GM12878 (cell line): Measurements from ENCODE around the gene KRTAP10-10. TPM values are rescaled to one million over a fixed set of nuclear protein-coding genes. Genes with fewer than 3 reads are reported as not detected.

Experiments used
- ATAC-seq: fragments of 200-7000 bp; cut with Tn5 transposase; 3 replicates; pipeline ENCODE4 v1.9.1; 2020; ENCODE audit warnings: mild to moderate bottlenecking, moderate library complexity
- BruUV-seq: library from RNA; stranded (reverse); fragments of 400-500 nt; replicated peaks from 2 replicates; lab custom pipeline; 2021; lab: Mats Ljungman, UMichigan
- CTCF ChIA-PET: fragments of 300-600 bp; sonication (Branson Sonifier 250); formaldehyde crosslinking; extraction: SDS; loops from one replicate; lab custom pipeline; 2021; ENCODE audit warnings: inconsistent platforms; lab: Yijun Ruan, JAX
- POLR2A ChIA-PET: fragments of 350-600 bp; formaldehyde crosslinking; extraction: SDS; loops from one replicate; lab custom pipeline; 2021; ENCODE audit warnings: inconsistent platforms; lab: Charles Lee
- RAD21 ChIA-PET: fragments of 300-600 bp; sonication (Branson Sonifier 250); formaldehyde crosslinking; loops from one replicate; lab custom pipeline; 2023; ENCODE audit warnings: antibody characterized with exemption; ENCODE audit not compliant: unreplicated experiment; lab: Charles Lee
- SMC1A ChIA-PET: fragments of 300-600 bp; sonication (Branson Sonifier 250); formaldehyde crosslinking; loops from one replicate; lab custom pipeline; 2023; ENCODE audit not compliant: unreplicated experiment, uncharacterized antibody; lab: Charles Lee
- DNase-seq: peaks from one replicate; pipeline ENCODE4 v3.0.0-alpha.2; 2011; ENCODE audit warnings: low read depth, low spot score
- FAIRE-seq: peaks from 3 replicates; lab custom pipeline; 2011; peaks lifted over from hg19 to GRCh38; lab: Jason Lieb, UNC
- H2AFZ ChIP-seq: 2 replicates; pipeline ENCODE4 v1.6.0; 2011; ENCODE audit warnings: low read depth, low read length, control low read depth; ENCODE audit not compliant: control insufficient read depth
- H3K27ac ChIP-seq: 2 replicates; pipeline ENCODE4 v1.5.1; 2011; ENCODE audit warnings: control low read depth; ENCODE audit not compliant: control insufficient read depth, insufficient read depth
- H3K27me3 ChIP-seq, 2 experiments: replicated peaks in 1 of 2; 2 replicates each; pipeline versions ENCODE4 v1.6.0 to v1.6.1; 2011; ENCODE audit warnings: low read length in 1 of 2; ENCODE audit not compliant: control insufficient read depth in 2 of 2, insufficient read depth in 2 of 2
- H3K36me3 ChIP-seq, 2 experiments: 2 replicates each; pipeline ENCODE4 v1.5.1; 2011; ENCODE audit warnings: low read length in 1 of 2; ENCODE audit not compliant: control insufficient read depth in 2 of 2, insufficient read depth in 2 of 2
- H3K4me1 ChIP-seq: 2 replicates; pipeline ENCODE4 v1.6.1; 2011; ENCODE audit warnings: mild to moderate bottlenecking, low read length, moderate library complexity, mixed read lengths; ENCODE audit not compliant: control insufficient read depth, insufficient read depth
- H3K4me2 ChIP-seq: 2 replicates; pipeline ENCODE4 v1.6.0; 2011; ENCODE audit warnings: control low read depth; ENCODE audit not compliant: control insufficient read depth, insufficient read depth
- H3K4me3 ChIP-seq: fragments of 200-600 bp; sonication (generic); 2 replicates; pipeline ENCODE4 v1.5.1; 2016
- H3K79me2 ChIP-seq: 2 replicates; pipeline ENCODE4 v1.6.0; 2011; ENCODE audit warnings: low read length; ENCODE audit not compliant: control insufficient read depth, insufficient read depth
- H3K9ac ChIP-seq: 2 replicates; pipeline ENCODE4 v1.8.0; 2011; ENCODE audit warnings: low read length, control low read depth, mixed read lengths; ENCODE audit not compliant: control insufficient read depth, insufficient read depth
- H3K9me3 ChIP-seq: replicated peaks from 3 replicates; pipeline ENCODE4 v1.5.1; 2011; ENCODE audit warnings: mild to moderate bottlenecking, low read length; ENCODE audit not compliant: control insufficient read depth, insufficient read depth
- H4K20me1 ChIP-seq: 2 replicates; pipeline ENCODE4 v1.6.0; 2011; ENCODE audit not compliant: control insufficient read depth, insufficient read depth
- ETV6 ChIP-seq, 2 experiments: fragments of 450-650 bp in 1 of 2; IDR thresholded peaks in 1 of 2; conservative IDR thresholded peaks in 1 of 2; 2 replicates each; pipeline ENCODE4 v1.6.1; 2014; ENCODE audit warnings: antibody characterized with exemption in 1 of 2, borderline replicate concordance in 1 of 2, low read depth in 1 of 2, mild to moderate bottlenecking in 1 of 2, moderate library complexity in 1 of 2
- EZH2 ChIP-seq: IDR thresholded peaks from 2 replicates; pipeline ENCODE4 v1.6.1; 2012; ENCODE audit warnings: low read depth, mild to moderate bottlenecking, control low read depth, inconsistent platforms, low read length, borderline replicate concordance; ENCODE audit not compliant: control insufficient read depth
- MEF2A ChIP-seq: IDR thresholded peaks from 2 replicates; pipeline ENCODE4 v1.6.1; 2011; ENCODE audit warnings: low read depth, mild to moderate bottlenecking, low read length, moderate library complexity; ENCODE audit not compliant: insufficient read depth
- RCOR1 ChIP-seq: conservative IDR thresholded peaks from 2 replicates; pipeline ENCODE4 v1.6.1; 2012; ENCODE audit warnings: low read depth, low read length, improper control_type of control experiment
- RFX5 ChIP-seq: IDR thresholded peaks from 2 replicates; pipeline ENCODE4 v1.6.1; 2011; ENCODE audit warnings: low read depth, low read length, improper control_type of control experiment
- STAT1 ChIP-seq: fragments of 450-650 bp; conservative IDR thresholded peaks from 2 replicates; pipeline ENCODE4 v1.6.1; 2014; ENCODE audit warnings: antibody characterized with exemption, mild to moderate bottlenecking
- TAF1 ChIP-seq: IDR thresholded peaks from 2 replicates; pipeline ENCODE4 v1.6.1; 2011; ENCODE audit warnings: mild to moderate bottlenecking, low read depth, low read length, borderline replicate concordance
- WGBS: methylation state at CpG from one replicate; pipeline ENCODE4 v1.1.6; 2016; ENCODE audit warnings: low lambda C conversion rate; ENCODE audit not compliant: insufficient replicate concordance, insufficient coverage; ENCODE audit errors: missing lambda C conversion rate; 5-methylcytosine and 5-hydroxymethylcytosine counted together
- in situ Hi-C: fragments of 300-500 bp; cut with MboI; formaldehyde crosslinking; loops from 9 replicates; pipeline ENCODE4 v1.14.3; 2018; ENCODE audit warnings: mixed read lengths
- intact Hi-C: fragments of 100-400 bp; cut with micrococcal nuclease; formaldehyde crosslinking; loops from one replicate; pipeline ENCODE4 v1.14.2; 2022; ENCODE audit not compliant: unreplicated experiment
- polyA plus RNA-seq, 11 experiments: library from polyadenylated mRNA; depleted of rRNA in 4 of 11; unstranded in 6 of 11; stranded (reverse) in 5 of 11; fragments of >200 nt; fragmentation: Nextera tagmentation in 4 of 11; fragmentation: Illumina TruSeq in 1 of 11; extraction: Ambion mirVana in 4 of 11; extraction: Trizol in 1 of 11; gene quantifications; 1 replicate in 1 of 11; 2 replicates in 10 of 11; pipeline versions ENCODE4 v1.2.1 to v1.2.3, GENCODE V29; 2011 to 2016; ENCODE audit warnings: inconsistent platforms in 2 of 11, missing spikeins in 2 of 11, low read depth in 1 of 11
- total RNA-seq, 4 experiments: library from RNA; depleted of rRNA in 3 of 4; stranded (reverse); fragments of >200 nt in 3 of 4; fragmentation: Illumina TruSeq in 1 of 4; extraction: Trizol in 1 of 4; gene quantifications; 2 replicates each; pipeline versions ENCODE4 v1.2.1 to v1.2.3, GENCODE V29; 2013 to 2021

The KRTAP10-10 gene
- total and polyA plus RNA-seq, 10 of the 15 experiments (the other 5 are each of a cell fraction or from before 2014, with no cell fraction given), result not detected

GRCh38 chr21:44681861-44682579 is 44.9 kb downstream of the KRTAP10-10 start, which contains the start of gene KRTAP12-1:
Gene KRTAP12-1, minus strand, starts transcription at chr21:44682163. Its CDS starts 40 bp downstream, at chr21:44682123.
- POLR2A ChIA-PET, result no interaction called here
- RAD21 ChIA-PET, result no interaction called here
- Histone ChIP-seq H3K27ac (no peak within 1 kb of the TSS), H4K20me1 (no peaks in the 10 kb centered on the region), H3K27me3 (peaks cover 0 to 1% of the 10 kb centered on the region in 2 experiments; a peak in 2 of 4 replicates), H2AFZ (no peak within 1 kb of the TSS), H3K4me2 (no peak within 1 kb of the TSS), H3K9ac (no peak within 1 kb of the TSS), H3K4me1 (no peaks in the 10 kb centered on the region; the same call in 1 of the 2 replicates), H3K9me3 (no peaks in the 10 kb centered on the region), H3K4me3 (no peak within 1 kb of the TSS), H3K36me3 (no peaks in the 10 kb centered on the region), H3K79me2 (no peaks in the 10 kb centered on the region)
- FAIRE-seq (no peak), ATAC-seq (no peak), DNase-seq (no peak)
- CTCF ChIA-PET, result no interaction called here
- intact Hi-C loops, result no loop called here
- TF ChIP-seq TAF1 (no peak), EZH2 (no peak), ETV6 (conservative IDR thresholded peaks at IDR 0.05 in 1 of 2, IDR thresholded peaks at IDR 0.05 in 1 of 2; ENCODE audit: borderline replicate concordance in 1 of 2, low read depth in 1 of 2) (no peak), RFX5 (no peak), STAT1 (no peak), RCOR1 (no peak), MEF2A (no peak)
- in situ Hi-C loops, result no loop called here
- no TSS peak for BruUV-seq
- SMC1A ChIA-PET, result interaction anchor here (1.3 kb wide), 1 partner anchor 61 kb away, joined by 3 read pairs; no protein-coding TSS in a partner anchor
- 43% methylated on average over 22 of the region's 23 CpGs for WGBS
